Measurements from ENCODE around the gene GPR107.

GRCh38 chr9:130155647-130156046 lies 101.9 kb downstream of the GPR107 start:
- TF ChIP-seq CTCF (conservative IDR thresholded peaks at IDR 0.05; ENCODE audit: low read depth in 2 of 2) (no peak), JUNB (IDR thresholded peaks at IDR 0.05; ENCODE audit: unreplicated experiment) (no peak), ETS1 (IDR thresholded peaks at IDR 0.05) (no peak), EZH2 (IDR thresholded peaks at IDR 0.05; ENCODE audit: low read depth, unreplicated experiment) (no peak), EZH2phosphoT487 (IDR thresholded peaks at IDR 0.05; ENCODE audit: unreplicated experiment) (no peak), CREB1 (CRISPR knock-in tag; IDR thresholded peaks at IDR 0.05; ENCODE audit: low read depth) (no peak), POLR2AphosphoS5 (IDR thresholded peaks at IDR 0.05; ENCODE audit: low read depth) (no peak), REST (IDR thresholded peaks at IDR 0.05; ENCODE audit: unreplicated experiment) (no peak), NANOG (IDR thresholded peaks at IDR 0.05; ENCODE audit: borderline replicate concordance) (no peak)

All from GM23338 (cell line).